Progenitor cell of endocrine pancreas (in vitro differentiated cells): ENCODE data around the gene PLXNA2. TPM values are rescaled to one million over a fixed set of nuclear protein-coding genes. Genes with fewer than 3 reads are reported as not detected.

Experiments used
- DNase-seq: peaks from one replicate; pipeline ENCODE4 v3.0.0; 2021; ENCODE audit warnings: low spot score; ENCODE audit not compliant: unreplicated experiment
- H3K27ac Mint-ChIP-seq: 2 replicates; pipeline ENCODE4 v1.8.0; 2021; ENCODE audit warnings: mild to moderate bottlenecking, moderate library complexity, mixed read lengths
- H3K27me3 Mint-ChIP-seq: 2 replicates; pipeline ENCODE4 v1.8.0; 2021; ENCODE audit warnings: mixed read lengths
- H3K36me3 Mint-ChIP-seq: 2 replicates; pipeline ENCODE4 v1.8.0; 2022; ENCODE audit warnings: mixed read lengths; ENCODE audit not compliant: insufficient read depth
- H3K4me1 Mint-ChIP-seq: 2 replicates; pipeline ENCODE4 v1.8.0; 2021; ENCODE audit warnings: low read depth, mixed read lengths
- H3K4me3 Mint-ChIP-seq: 2 replicates; pipeline ENCODE4 v1.8.0; 2021; ENCODE audit warnings: low read depth, mild to moderate bottlenecking, moderate library complexity, mixed read lengths
- H3K9me3 Mint-ChIP-seq: 2 replicates; pipeline ENCODE4 v1.8.0; 2021; ENCODE audit warnings: low read depth, mixed read lengths
- CTCF ChIP-seq: fragments of 200-600 bp; sonication (generic); IDR thresholded peaks from one replicate; pipeline ENCODE4 v1.5.0; 2021; ENCODE audit warnings: antibody characterized with exemption, mild to moderate bottlenecking; ENCODE audit not compliant: unreplicated experiment
- total RNA-seq: library from RNA; stranded (reverse); gene quantifications from 2 replicates; pipeline ENCODE4 v1.2.1, GENCODE V29; 2021

Gene PLXNA2
- total RNA-seq, 1 donor from 2014 or later: 34.9 TPM

DNA sequence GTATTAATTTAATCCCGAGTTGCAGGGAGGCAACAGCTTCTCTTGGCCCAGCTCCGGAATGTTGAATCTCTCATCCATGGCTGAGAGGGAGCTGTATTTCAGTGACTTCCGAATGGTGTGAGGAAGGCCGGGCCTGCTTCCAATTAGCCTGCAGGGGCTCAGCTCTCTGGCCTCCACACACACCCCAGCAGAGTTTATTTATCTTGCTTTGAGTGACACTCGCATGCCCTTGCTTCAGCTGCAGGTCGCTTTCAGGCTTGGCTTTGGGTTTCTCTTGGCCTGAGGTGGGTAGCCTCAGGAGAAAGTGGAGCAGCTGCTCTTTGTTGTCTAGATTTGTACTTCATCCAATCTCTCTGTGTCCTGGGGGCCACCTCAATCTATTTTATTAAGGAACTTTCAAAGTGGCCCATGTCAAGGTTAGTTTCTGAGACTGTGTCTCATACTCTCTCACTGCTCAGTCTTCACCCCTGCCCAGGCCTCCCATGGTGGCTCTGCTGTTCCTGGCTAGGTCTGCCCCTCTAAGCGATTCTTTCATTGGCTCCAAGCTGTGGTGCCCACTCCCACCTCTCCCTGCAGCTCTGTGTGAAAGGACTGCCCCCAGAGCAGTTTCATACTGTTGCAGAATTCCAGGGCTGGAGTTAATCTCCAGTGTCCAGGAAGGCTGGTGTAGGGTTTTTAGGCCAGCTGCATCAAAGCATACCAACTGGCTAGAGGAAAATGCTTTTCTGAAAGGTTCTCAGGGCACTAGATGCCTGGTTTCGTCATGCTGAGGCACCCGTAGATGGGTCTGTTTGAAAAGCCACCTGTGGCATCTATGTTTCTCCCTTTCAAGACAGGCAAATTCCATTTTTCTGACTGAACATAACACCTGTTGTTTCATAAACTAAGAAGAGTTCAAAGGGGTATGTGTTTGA, 153.5 kb downstream of the PLXNA2 start:
- Mint-ChIP-seq H3K4me3 (no peak overlapping the region), H3K27me3 (peaks cover 11% of the 10 kb centered on the region), H3K27ac (no peak overlapping the region), H3K9me3 (peaks cover 2% of the 10 kb centered on the region), H3K36me3 (peaks cover 12% of the 10 kb centered on the region), H3K4me1 (peaks cover 2% of the 10 kb centered on the region)
- DNase-seq: no peak
- TF ChIP-seq CTCF: no peak

DNA sequence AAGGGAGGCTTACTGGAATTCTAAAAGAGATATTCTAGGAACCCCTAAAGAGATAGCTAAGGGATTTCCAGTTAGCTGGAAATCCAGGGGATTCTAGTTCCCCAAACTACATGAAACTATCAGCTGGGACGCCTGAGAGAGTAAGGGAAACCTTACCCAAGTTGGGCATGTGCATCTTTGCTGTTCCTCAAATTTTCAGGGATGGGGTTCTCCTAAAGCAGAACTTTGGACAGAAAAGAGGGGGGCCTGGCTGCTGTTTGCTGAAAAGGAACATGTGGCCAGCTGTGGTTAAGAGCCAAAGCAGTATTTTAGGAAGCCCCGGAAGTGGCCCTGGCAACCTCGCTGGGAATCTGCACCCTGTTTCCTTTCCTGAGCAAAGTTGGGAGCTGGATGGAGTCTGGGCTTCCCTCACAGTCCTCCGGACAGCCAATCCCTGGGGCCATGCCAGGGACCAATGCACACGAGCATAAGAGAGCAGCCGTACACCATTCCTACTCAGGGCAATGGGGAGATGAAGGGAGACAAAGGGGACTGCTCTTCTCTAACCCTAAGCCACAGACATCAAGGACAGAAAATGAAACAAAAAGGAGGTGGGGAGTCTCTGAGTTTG, 154.3 kb downstream of the PLXNA2 start:
- Mint-ChIP-seq H3K4me3 (no peak overlapping the region), H3K4me1 (peaks cover 2% of the 10 kb centered on the region), H3K27ac (no peak overlapping the region), H3K36me3 (peaks cover 12% of the 10 kb centered on the region), H3K9me3 (peaks cover 2% of the 10 kb centered on the region), H3K27me3 (peaks cover 12% of the 10 kb centered on the region)
- no peak for DNase-seq
- TF ChIP-seq CTCF: no peak

- peaks cover 13% of the 10 kb centered on the region for H3K36me3 Mint-ChIP-seq
- TF ChIP-seq CTCF: no peak
- H3K4me1 Mint-ChIP-seq: peaks cover 2% of the 10 kb centered on the region
- no peak overlapping the region for H3K27ac Mint-ChIP-seq
- H3K4me3 Mint-ChIP-seq: no peak overlapping the region
- peaks cover 16% of the 10 kb centered on the region for H3K27me3 Mint-ChIP-seq
- no peak for DNase-seq
- H3K9me3 Mint-ChIP-seq: peaks cover 2% of the 10 kb centered on the region
These were observed 155.0 kb downstream of the PLXNA2 start for GRCh38 chr1:208089149-208089548.

DNA sequence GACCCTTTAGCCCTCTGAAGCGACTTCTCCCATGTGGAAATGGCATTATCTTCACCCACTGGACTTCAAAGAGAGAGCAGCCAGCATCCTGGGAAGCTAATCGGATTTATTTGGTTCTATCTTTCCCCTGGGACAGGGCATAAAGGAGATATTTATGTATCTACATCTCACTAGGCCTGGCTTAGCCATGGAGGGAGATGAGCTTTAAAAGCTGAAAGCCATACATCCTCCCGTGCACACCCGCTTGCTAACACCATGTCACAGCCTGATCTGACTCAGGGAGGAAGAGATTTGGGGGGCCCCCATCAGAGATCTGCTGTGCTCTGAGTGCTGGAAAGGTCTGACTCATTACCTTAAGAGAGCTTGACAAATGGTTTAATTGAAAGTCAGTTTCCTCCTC, 155.9 kb downstream of the PLXNA2 start:
- Mint-ChIP-seq H3K9me3 (peaks cover 2% of the 10 kb centered on the region), H3K27ac (no peak overlapping the region), H3K36me3 (peaks cover 11% of the 10 kb centered on the region), H3K4me3 (no peak overlapping the region), H3K27me3 (peaks cover 18% of the 10 kb centered on the region), H3K4me1 (peaks cover 6% of the 10 kb centered on the region)
- DNase-seq: no peak
- TF ChIP-seq CTCF: no peak

- no peak overlapping the region for H3K4me3 Mint-ChIP-seq
- no peaks in the 10 kb centered on the region for H3K9me3 Mint-ChIP-seq
- H3K27ac Mint-ChIP-seq: no peak overlapping the region
- no peak for TF ChIP-seq CTCF
- peaks cover 34% of the 10 kb centered on the region for H3K27me3 Mint-ChIP-seq
- peaks cover 10% of the 10 kb centered on the region for H3K4me1 Mint-ChIP-seq
- H3K36me3 Mint-ChIP-seq: peaks cover 4% of the 10 kb centered on the region
- DNase-seq: no peak
These were observed 158.3 kb downstream of the PLXNA2 start for GRCh38 chr1:208085655-208086515.
